Embryonic facial prominence (tissue), 1 donor: ENCODE data around the gene SLC34A3.

Experiments used
- DNase-seq: peaks from one replicate; pipeline ENCODE4 v3.0.0-alpha.2; 2016; ENCODE audit errors: extremely low spot score

SLC34A3 gene

GRCh38 chr9:137275588-137276472 lies 45.1 kb downstream of the SLC34A3 start:
- DNase-seq = no peak

DNA sequence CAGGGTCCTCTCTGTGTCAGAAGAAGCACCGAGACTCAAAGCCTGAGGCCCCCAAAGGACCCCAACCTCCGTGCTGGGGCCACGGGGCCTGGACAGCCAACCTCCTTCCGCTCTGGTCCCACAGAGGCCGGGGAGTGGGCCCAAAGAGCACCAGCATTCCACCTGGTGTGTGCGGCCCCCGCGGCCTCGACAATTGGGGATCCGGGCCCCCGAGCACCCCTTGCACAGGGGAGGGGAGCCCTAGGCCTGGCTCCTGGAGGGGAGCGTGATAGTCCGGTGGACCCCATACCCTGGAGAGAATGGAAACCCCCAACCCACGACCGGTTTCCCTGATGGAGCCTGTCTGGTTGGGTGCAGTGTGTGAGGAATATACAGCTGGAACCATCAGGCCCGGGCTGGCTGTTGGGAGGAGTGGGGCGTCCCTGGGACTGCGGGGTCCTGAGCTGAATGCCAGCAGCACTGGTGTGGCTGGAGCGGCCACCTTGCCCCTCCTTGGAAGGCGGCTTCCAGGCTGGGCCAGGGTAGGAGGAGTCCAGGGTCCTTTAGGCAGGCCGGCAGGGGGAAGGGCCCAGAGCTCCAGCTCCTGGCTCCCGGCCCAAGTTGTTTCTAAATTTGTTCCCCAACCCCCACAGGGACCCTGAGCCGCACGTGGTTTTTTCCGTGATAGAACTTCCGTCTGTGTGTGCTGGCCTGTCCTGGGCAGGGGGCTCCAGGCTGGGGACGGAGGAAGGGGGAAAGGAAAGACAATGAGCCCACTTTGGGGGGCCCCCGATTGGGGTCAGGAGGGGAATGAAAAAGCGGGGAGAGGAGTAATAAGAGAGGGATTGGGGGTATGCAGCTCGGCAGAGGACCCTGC lies 46.0 kb downstream of the SLC34A3 start:
- peak; percentile 58 for DNase-seq

DNA sequence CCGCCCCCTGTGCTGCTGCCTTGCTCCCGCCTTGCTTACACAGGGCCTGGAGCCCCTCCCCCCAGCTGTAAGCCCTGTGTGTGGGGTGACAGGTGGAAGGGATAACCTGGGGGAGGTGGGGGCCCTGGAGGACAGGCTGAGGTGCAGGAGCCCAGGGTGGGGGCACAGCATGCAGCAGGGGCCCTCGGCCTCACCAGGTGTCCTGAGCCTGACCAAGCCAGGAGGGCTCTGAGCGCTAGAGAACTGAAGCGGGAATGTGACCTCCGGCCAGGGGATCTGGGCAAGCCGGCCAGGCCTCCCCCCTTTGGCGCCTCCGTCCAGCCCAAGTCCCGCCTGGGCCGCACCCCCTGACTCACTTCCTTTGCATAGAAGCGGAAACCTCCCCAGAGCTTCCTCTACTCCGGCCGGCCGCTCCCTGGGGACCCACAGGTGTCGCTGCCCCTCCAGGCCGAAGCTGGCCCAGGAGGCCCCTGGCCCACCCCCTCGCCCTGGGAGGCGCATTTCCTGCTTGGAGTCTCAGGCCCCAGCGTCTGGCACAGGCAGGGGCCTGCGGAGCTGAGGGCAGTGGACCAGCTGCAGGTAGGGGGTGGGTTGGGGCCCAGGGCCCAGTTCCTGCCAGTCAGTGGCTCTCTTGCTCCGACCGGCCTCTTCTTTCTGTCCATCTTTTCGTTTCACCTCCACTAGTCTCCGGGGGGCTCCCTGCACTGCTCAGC lies 46.8 kb downstream of the SLC34A3 start, which contains the start of gene TOR4A:
TOR4A (plus strand) TSS at position 398 of the 713 bp plus-strand sequence. CDS start 964 bp downstream, outside the sequence.
- no peak for DNase-seq

DNA sequence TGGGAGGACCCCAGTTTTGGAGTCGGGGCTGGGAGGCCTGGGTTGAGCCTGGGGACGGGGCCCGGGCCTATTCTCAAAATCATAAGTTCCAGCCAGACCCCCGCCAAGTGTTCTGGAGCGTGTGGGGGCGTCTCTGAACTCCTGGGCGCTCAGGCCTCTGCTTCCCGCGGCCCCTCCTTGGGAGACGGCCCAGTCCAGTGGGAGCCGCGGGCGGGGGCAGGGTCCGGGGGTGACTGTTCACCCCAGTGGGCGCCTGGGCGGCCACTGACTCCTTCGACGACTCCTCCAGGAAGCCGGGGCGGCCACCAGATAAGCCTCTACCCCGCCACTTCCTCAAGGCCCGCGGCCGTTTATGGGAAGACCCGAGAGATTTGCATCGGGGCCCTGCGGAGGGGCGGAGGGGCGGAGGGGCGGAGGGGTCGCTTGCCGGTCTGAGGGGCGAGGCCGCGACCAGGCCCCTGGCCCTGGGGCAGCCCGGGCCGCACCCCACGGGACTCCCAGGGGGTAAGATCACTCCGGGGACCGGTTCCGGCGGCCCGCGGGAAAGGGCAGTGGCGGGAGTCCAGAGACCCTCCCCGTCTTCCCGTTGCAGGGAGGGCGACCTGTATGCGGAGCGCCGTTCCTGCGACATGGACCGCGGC lies 47.5 kb downstream of the SLC34A3 start:
- DNase-seq = no peak

- DNase-seq = no peak
These were observed 48.3 kb downstream of the SLC34A3 start for GRCh38 chr9:137278721-137279711.

GRCh38 chr9:137279741-137280473 lies 49.2 kb downstream of the SLC34A3 start:
- no peak for DNase-seq

GRCh38 chr9:137280474-137281344 lies 50.0 kb downstream of the SLC34A3 start:
- DNase-seq = no peak

DNA sequence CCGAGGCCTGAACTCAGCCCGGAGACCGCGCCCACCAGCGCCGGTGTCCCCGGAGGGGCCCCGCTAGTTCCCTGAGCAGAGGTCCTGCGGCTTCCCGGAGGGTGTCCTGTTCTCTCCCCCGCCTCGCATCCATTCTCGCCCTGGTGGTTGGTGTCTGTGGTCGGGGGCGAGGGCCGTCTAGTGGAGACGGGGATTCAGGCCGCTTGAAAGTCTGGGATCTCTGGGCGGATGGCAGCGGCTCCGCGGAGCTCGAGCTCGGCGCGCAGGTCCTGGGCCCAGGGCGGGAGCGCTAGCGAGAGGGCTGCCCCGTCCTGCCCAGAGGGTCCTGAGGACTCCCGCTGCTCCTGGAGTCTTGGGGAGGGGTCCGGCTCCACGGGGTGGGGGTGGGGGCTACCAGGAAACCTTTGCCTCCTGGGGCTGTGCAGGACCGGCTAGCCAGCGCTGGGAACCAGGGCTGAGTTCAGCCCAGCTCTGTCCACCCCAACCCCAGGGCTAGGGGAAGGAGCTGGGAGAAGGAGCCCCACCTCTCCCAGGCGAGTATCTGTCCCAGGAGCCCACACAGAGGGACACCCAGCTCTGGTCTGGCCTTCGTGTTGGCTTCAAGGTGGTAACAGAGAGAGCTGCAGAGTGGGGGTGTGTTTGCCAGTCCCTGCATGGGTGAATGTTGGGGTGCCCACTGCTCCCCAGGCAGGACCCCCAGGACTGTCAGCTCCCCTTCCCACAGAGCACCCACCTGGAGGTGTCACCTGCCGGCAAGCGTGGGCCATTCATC lies 50.8 kb downstream of the SLC34A3 start:
- no peak for DNase-seq
